HT-29 (cell line): Measurements from ENCODE around the gene A3GALT2. TPM values are rescaled to one million over a fixed set of nuclear protein-coding genes. Genes with fewer than 3 reads are reported as not detected.

Experiments
- small RNA-seq: library from RNA; depleted of rRNA; stranded (forward); fragments of <200 nt; gene quantifications from one replicate; pipeline ENCODE3, GENCODE V24; 2014
- total RNA-seq: library from RNA; depleted of rRNA; stranded (reverse); fragments of >200 nt; shearing (Covaris generic); gene quantifications from 2 replicates; pipeline ENCODE4 v1.2.3, GENCODE V29; 2014; rRNA removed

Gene A3GALT2
- total RNA-seq, 1 experiment from 2014 or later = 1.0 TPM

Small RNAs within 50 kb of the gene (small RNA-seq; reads per million reads assigned to genes)
- gene RN7SKP16 = 0.29 reads per million

Other genes starting within 250 kb of the A3GALT2 start
- gene AZIN2, start 239.9 kb downstream of the A3GALT2 start, total RNA-seq = 0.13 TPM in 1 of 2 replicates, not detected in the other
- gene TRIM62, start 139.1 kb downstream of the A3GALT2 start, total RNA-seq = 5.3 and 7.7 TPM in 2 replicates
- 1.2 and 1.3 TPM in 2 replicates for gene ZNF362, start 64.6 kb downstream of the A3GALT2 start, total RNA-seq
- gene PHC2, start 110.0 kb upstream of the A3GALT2 start, total RNA-seq = 148 and 166 TPM in 2 replicates
- gene ZSCAN20, start 151.5 kb upstream of the A3GALT2 start, total RNA-seq = 4.2 and 4.3 TPM in 2 replicates